ENCODE data around the gene GRIN3B. TPM values are rescaled to one million over a fixed set of nuclear protein-coding genes. Genes with fewer than 3 reads are reported as not detected.

Gene GRIN3B
- total RNA-seq, 3 donors from 2014 or later, result 2.6 TPM; not detected in 2

DNA sequence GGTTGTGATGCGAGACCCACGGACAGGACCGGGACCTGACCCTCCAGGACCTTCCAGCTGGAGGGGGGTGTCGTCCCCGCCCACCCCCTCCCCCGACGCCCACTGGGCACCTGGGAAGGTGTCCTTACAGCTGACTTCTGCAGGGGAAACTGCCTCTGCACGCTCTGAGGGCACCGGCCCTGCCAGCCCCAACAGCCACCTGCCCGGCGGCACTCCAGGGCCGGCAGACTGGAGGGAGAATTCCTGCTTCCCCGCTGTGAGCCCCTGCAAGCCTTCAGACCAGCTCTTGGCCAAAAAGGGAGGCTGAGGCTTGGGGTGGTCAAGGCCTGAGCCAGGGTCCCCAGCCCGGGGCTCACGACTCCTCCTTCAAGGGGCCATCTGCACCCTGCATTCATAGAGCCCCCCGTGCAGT is 27.4 kb downstream of the GRIN3B start:
- Histone ChIP-seq H3K27me3 (no peaks in the 10 kb centered on the region), H3K9me3 (no peaks in the 10 kb centered on the region), H3K4me3 (peak overlapping the region; percentile 93 to 100 (median 98)), H3K4me1 (peaks cover 0 to 5% of the 10 kb centered on the region in 2 donors), H3K27ac (peak overlapping the region; percentile 98 to 99), H3K36me3 (no peaks in the 10 kb centered on the region)
- no peak for DNase-seq (ENCODE audit: low spot score in 2 of 2)
- TF ChIP-seq POLR2AphosphoS5 (IDR thresholded peaks at IDR 0.05) (no peak), POLR2A (IDR thresholded peaks at IDR 0.05) (no peak)
- TF ChIP-seq, protein P1, sequence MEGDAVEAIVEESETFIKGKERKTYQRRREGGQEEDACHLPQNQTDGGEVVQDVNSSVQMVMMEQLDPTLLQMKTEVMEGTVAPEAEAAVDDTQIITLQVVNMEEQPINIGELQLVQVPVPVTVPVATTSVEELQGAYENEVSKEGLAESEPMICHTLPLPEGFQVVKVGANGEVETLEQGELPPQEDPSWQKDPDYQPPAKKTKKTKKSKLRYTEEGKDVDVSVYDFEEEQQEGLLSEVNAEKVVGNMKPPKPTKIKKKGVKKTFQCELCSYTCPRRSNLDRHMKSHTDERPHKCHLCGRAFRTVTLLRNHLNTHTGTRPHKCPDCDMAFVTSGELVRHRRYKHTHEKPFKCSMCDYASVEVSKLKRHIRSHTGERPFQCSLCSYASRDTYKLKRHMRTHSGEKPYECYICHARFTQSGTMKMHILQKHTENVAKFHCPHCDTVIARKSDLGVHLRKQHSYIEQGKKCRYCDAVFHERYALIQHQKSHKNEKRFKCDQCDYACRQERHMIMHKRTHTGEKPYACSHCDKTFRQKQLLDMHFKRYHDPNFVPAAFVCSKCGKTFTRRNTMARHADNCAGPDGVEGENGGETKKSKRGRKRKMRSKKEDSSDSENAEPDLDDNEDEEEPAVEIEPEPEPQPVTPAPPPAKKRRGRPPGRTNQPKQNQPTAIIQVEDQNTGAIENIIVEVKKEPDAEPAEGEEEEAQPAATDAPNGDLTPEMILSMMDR (IDR thresholded peaks at IDR 0.05), result no peak
- intact Hi-C loops (cut with DNase I; ENCODE audit: low total_unique reads), result loop anchor here (5.0 kb wide), 1 partner anchor 75 kb away; the partner anchor contains the start of gene GPX4

DNA sequence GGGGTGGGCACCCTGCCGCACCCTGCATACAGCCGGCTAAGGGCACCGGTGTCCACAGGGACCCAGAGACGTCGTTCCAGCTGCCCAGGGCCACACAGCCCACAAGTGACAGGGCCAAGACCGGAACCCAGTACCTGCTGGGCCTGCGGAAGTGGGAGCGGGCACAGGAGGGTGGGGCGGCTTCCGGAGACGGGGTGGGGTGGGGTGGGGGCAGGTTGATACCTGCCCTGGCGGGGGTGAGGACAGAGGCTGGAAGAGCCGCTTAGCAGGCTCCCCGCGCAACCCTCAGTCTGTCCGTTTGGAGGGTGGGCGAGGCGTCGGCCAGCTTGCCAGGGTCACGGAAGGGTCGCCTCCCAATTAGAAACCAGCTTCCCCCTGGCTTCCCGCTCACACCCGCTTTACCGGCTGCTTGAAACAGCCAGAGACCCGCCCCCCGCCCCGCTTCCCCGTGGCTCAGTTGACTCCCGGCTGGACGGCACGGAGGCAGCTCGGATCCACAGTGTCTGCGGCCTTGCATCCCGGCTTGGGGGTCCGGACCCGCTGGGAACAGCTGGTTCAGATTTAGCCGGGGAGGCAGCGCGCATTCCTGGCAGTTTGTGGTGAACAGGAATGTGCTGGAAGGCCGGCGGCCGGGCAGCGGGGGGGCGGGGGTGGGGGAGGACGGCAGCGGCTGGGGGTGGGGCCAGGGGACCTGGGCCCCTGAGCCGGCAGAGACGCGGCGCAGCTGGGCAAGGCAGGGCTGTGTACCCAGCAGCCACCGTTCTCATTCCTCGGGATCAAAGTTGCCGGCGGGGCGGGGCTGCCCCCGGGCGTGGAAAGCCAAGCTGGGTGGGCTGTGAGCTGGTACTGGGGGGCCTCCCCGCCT is 28.1 kb downstream of the GRIN3B start:
- intact Hi-C loops (cut with DNase I; ENCODE audit: low total_unique reads), result loop anchor here (5.0 kb wide), 1 partner anchor 74 kb away; the partner anchor contains the start of gene GPX4
- H3K9me3 ChIP-seq, result no peaks in the 10 kb centered on the region
- peak overlapping the region; percentile 93 to 100 (median 98) for H3K4me3 ChIP-seq
- H3K4me1 ChIP-seq, result peaks cover 0 to 5% of the 10 kb centered on the region in 2 donors
- TF ChIP-seq, protein P1 (IDR thresholded peaks at IDR 0.05), result no peak
- TF ChIP-seq POLR2AphosphoS5 (IDR thresholded peaks at IDR 0.05) (peak; percentile 26 to 52 (median 49)), POLR2A (IDR thresholded peaks at IDR 0.05) (no peak)
- DNase-seq (ENCODE audit: low spot score in 2 of 2), result peak; percentile 78 to 81
- no peaks in the 10 kb centered on the region for H3K36me3 ChIP-seq
- H3K27ac ChIP-seq, result peak overlapping the region; percentile 98 to 99
- H3K27me3 ChIP-seq, result no peaks in the 10 kb centered on the region

DNA sequence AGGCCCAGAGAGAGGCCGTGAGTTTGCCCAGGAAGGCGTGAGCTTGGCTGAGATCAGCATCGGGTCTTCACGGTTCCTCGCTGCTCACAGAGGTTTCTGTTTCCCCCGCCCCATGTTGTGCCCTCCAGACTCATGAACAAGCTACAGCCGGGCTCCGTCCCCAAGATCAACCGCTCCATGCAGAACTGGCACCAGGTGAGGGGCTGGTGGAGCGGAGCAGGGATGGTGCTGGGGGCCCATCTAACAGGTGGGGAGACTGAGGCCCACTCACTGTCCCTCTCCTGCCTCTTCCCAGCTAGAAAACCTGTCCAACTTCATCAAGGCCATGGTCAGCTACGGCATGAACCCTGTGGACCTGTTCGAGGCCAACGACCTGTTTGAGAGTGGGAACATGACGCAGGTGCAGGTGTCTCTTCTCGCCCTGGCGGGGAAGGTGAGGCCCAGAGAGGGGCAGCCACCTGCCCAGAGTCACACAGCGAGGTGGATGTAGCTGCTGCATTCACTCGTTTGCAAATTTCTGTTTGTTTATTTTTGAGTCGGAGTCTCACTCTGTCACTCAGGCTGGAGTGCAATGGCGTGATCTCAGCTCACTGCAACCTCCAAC is 32.1 kb downstream of the GRIN3B start:
- Histone ChIP-seq H3K4me1 (no peaks in the 10 kb centered on the region), H3K27ac (no peak overlapping the region), H3K27me3 (no peaks in the 10 kb centered on the region), H3K4me3 (no peak overlapping the region), H3K36me3 (no peaks in the 10 kb centered on the region), H3K9me3 (no peaks in the 10 kb centered on the region)
- TF ChIP-seq, protein P1 (IDR thresholded peaks at IDR 0.05), result no peak
- TF ChIP-seq POLR2A (IDR thresholded peaks at IDR 0.05), result no peak
- no peak for TF ChIP-seq POLR2AphosphoS5 (IDR thresholded peaks at IDR 0.05)
- intact Hi-C loops (cut with DNase I; ENCODE audit: low total_unique reads), result no loop called here
- DNase-seq (ENCODE audit: low spot score in 2 of 2), result no peak

DNA sequence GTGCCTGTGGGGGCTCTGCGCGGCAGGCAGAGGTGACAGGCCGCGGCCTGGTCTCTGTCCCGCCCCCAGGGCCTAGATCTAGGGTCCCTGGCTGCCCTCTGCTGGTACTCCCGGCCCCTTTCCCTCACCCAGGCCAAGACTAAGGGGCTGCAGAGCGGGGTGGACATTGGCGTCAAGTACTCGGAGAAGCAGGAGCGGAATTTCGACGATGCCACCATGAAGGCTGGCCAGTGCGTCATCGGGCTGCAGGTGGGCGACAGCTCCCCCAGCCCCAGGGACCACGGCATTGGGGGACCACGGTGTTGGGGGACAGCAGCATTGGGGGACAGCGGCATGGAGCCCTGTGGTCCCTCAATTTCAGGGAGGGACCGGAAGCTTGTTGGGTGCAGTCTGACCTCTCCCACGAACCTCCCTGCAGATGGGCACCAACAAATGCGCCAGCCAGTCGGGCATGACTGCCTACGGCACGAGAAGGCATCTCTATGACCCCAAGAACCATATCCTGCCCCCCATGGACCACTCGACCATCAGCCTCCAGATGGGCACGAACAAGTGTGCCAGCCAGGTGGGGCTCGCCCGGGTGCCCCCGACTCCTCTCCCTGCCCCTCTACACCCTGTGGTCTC is 35.9 kb downstream of the GRIN3B start:
- TF ChIP-seq POLR2A (IDR thresholded peaks at IDR 0.05) (no peak), POLR2AphosphoS5 (IDR thresholded peaks at IDR 0.05) (no peak)
- TF ChIP-seq, protein P1 (IDR thresholded peaks at IDR 0.05), result no peak
- intact Hi-C loops (cut with DNase I; ENCODE audit: low total_unique reads), result no loop called here
- no peaks in the 10 kb centered on the region for H3K9me3 ChIP-seq
- H3K36me3 ChIP-seq, result no peaks in the 10 kb centered on the region
- H3K4me3 ChIP-seq, result no peak overlapping the region
- no peaks in the 10 kb centered on the region for H3K27me3 ChIP-seq
- H3K27ac ChIP-seq, result no peak overlapping the region
- peaks cover 0 to 7% of the 10 kb centered on the region in 2 donors for H3K4me1 ChIP-seq
- no peak for DNase-seq (ENCODE audit: low spot score in 2 of 2)

Data from breast epithelium (tissue), 4 donors.